Sigmoid colon (tissue), 7 donors: Measurements from ENCODE around the gene DNASE2B. TPM values are rescaled to one million over a fixed set of nuclear protein-coding genes. Genes with fewer than 3 reads are reported as not detected.

Source experiments
- DNase-seq: peaks from one replicate; pipeline ENCODE4 v3.0.0-alpha.2; 2019
- H3K27ac ChIP-seq, 4 donors: fragments of 200-600 bp; sonication (generic); one replicate each; pipeline ENCODE4 v1.5.1; 2016 to 2019; ENCODE audit warnings: mild to moderate bottlenecking in 1 of 4
- H3K27me3 ChIP-seq, 3 donors: fragments of 200-600 bp; sonication (generic); one replicate each; pipeline ENCODE4 v1.5.1; 2019; ENCODE audit warnings: mild to moderate bottlenecking in 1 of 3
- H3K36me3 ChIP-seq, 4 donors: fragments of 200-600 bp; sonication (generic); one replicate each; pipeline ENCODE4 v1.5.1; 2016 to 2019
- H3K4me1 ChIP-seq, 4 donors: fragments of 200-600 bp; sonication (generic); one replicate each; pipeline ENCODE4 v1.5.1; 2017 to 2019
- H3K4me3 ChIP-seq, 4 donors: fragments of 200-600 bp; sonication (generic); one replicate each; pipeline ENCODE4 v1.5.1; 2017 to 2019; ENCODE audit warnings: mild to moderate bottlenecking in 2 of 4, moderate library complexity in 1 of 4
- H3K9me3 ChIP-seq, 4 donors: fragments of 200-600 bp in 3 of 4; sonication (generic) in 3 of 4; one replicate each; pipeline versions ENCODE4 v1.5.1 to v1.6.1; 2013 to 2019
- CTCF ChIP-seq, 4 experiments: fragments of 450-650 bp in 3 of 4; fragments of 200-600 bp in 1 of 4; IDR thresholded peaks; one replicate each; pipeline ENCODE4 v1.5.1; 2016 to 2019; ENCODE audit warnings: antibody characterized with exemption in 4 of 4, mild to moderate bottlenecking in 3 of 4, moderate library complexity in 2 of 4
- EP300 ChIP-seq, 4 donors: sonication (generic); formaldehyde crosslinking; IDR thresholded peaks; one replicate each; pipeline ENCODE4 v1.6.1; 2017; ENCODE audit warnings: antibody characterized with exemption in 4 of 4
- POLR2A ChIP-seq, 2 donors: fragments of 450-650 bp; IDR thresholded peaks; one replicate each; pipeline ENCODE4 v1.6.1; 2016; ENCODE audit warnings: antibody characterized with exemption in 2 of 2, mild to moderate bottlenecking in 2 of 2, moderate library complexity in 2 of 2
- POLR2AphosphoS5 ChIP-seq, 4 donors: sonication (generic); formaldehyde crosslinking; IDR thresholded peaks; one replicate each; pipeline ENCODE4 v1.6.1; 2017; ENCODE audit warnings: antibody characterized with exemption in 4 of 4
- WGBS, 2 donors: extraction: QIAGEN DNeasy Blood & Tissue Kit; methylation state at CpG; one replicate each; pipeline ENCODE4 v1.1.7; 2013; 5-methylcytosine and 5-hydroxymethylcytosine counted together
- intact Hi-C: fragments of 100-400 bp; cut with DNase I; formaldehyde crosslinking; loops from one replicate; pipeline ENCODE4 v1.15.1; 2023
- polyA plus RNA-seq, 3 donors: library from polyadenylated mRNA; stranded (reverse); fragments of 200-250 nt; gene quantifications; one replicate each; pipeline ENCODE4 v1.2.3, GENCODE V29; 2013
- total RNA-seq, 4 donors: library from RNA; depleted of rRNA; stranded (reverse); fragments of >200 nt; gene quantifications; one replicate each; pipeline ENCODE4 v1.1.0, GENCODE V29; 2016
- donor health status: healthy with polysubstance abuse.
- donor health status: Bipolar disorder and iron deficiency.
- donor health status: healthy.

DNASE2B gene
- total and polyA plus RNA-seq, 7 donors: 0.38 to 0.99 TPM; not detected in 5

- 58 to 64% methylated on average over 5 of the region's 5 CpGs for WGBS, 2 donors
- TF ChIP-seq POLR2A (IDR thresholded peaks at IDR 0.05) (no peak), EP300 (IDR thresholded peaks at IDR 0.05) (no peak), POLR2AphosphoS5 (IDR thresholded peaks at IDR 0.05) (no peak), CTCF (IDR thresholded peaks at IDR 0.05) (no peak)
- intact Hi-C loops: no loop called here
Observed at GRCh38 chr1:84425150-84425896, 27.0 kb downstream of the DNASE2B start.

GRCh38 chr1:84426376-84426775, 28.1 kb downstream of the DNASE2B start:
- Histone ChIP-seq H3K27me3 (no peaks in the 10 kb centered on the region), H3K36me3 (no peaks in the 10 kb centered on the region), H3K9me3 (peaks cover 0 to 4% (median 0%) of the 10 kb centered on the region in 4 donors), H3K4me3 (no peak overlapping the region), H3K27ac (no peak overlapping the region), H3K4me1 (no peaks in the 10 kb centered on the region)
- WGBS, 2 donors: 89 to 94% methylated on average over 2 of the region's 2 CpGs
- TF ChIP-seq EP300 (IDR thresholded peaks at IDR 0.05): no peak
- no peak for TF ChIP-seq POLR2A (IDR thresholded peaks at IDR 0.05)
- TF ChIP-seq POLR2AphosphoS5 (IDR thresholded peaks at IDR 0.05): no peak
- no peak for TF ChIP-seq CTCF (IDR thresholded peaks at IDR 0.05)
- DNase-seq: no peak
- intact Hi-C loops: no loop called here

More at GRCh38 chr1:84425150-84425896, 27.0 kb downstream of the DNASE2B start:
- Histone ChIP-seq H3K27me3 (no peaks in the 10 kb centered on the region), H3K4me1 (no peaks in the 10 kb centered on the region), H3K27ac (no peak overlapping the region), H3K4me3 (no peak overlapping the region), H3K36me3 (no peaks in the 10 kb centered on the region), H3K9me3 (peaks cover 0 to 2% (median 0%) of the 10 kb centered on the region in 4 donors)
- DNase-seq: no peak

- WGBS, 2 donors: 82 to 85% methylated on average over 6 of the region's 6 CpGs
Observed at GRCh38 chr1:84427250-84428188, 29.2 kb downstream of the DNASE2B start.

GRCh38 chr1:84428235-84428634, 30.0 kb downstream of the DNASE2B start:
- Histone ChIP-seq H3K4me3 (no peak overlapping the region), H3K36me3 (no peaks in the 10 kb centered on the region), H3K27ac (no peak overlapping the region), H3K4me1 (peaks cover 0 to under 1% (median 0%) of the 10 kb centered on the region in 4 donors), H3K9me3 (peaks cover 0 to 4% (median 0%) of the 10 kb centered on the region in 4 donors), H3K27me3 (no peaks in the 10 kb centered on the region)
- DNase-seq: no peak
- TF ChIP-seq CTCF (IDR thresholded peaks at IDR 0.05) (no peak), EP300 (IDR thresholded peaks at IDR 0.05) (no peak), POLR2AphosphoS5 (IDR thresholded peaks at IDR 0.05) (no peak), POLR2A (IDR thresholded peaks at IDR 0.05) (no peak)
- 91 to 93% methylated on average over 5 of the region's 5 CpGs for WGBS, 2 donors
- intact Hi-C loops: no loop called here

More at GRCh38 chr1:84427250-84428188, 29.2 kb downstream of the DNASE2B start:
- Histone ChIP-seq H3K36me3 (no peaks in the 10 kb centered on the region), H3K27me3 (no peaks in the 10 kb centered on the region), H3K27ac (no peak overlapping the region), H3K4me3 (no peak overlapping the region), H3K4me1 (no peaks in the 10 kb centered on the region), H3K9me3 (peaks cover 0 to 4% (median 0%) of the 10 kb centered on the region in 4 donors)
- DNase-seq: no peak
- intact Hi-C loops: no loop called here
- no peak for TF ChIP-seq EP300 (IDR thresholded peaks at IDR 0.05)
- TF ChIP-seq POLR2AphosphoS5 (IDR thresholded peaks at IDR 0.05): no peak
- TF ChIP-seq CTCF (IDR thresholded peaks at IDR 0.05): no peak
- TF ChIP-seq POLR2A (IDR thresholded peaks at IDR 0.05): no peak
